ENCODE results near the gene C18orf63.
A peak's percentile ranks its signal among the peaks of the same experiment; 100 is the strongest.

Gene C18orf63

GRCh38 chr18:74299746-74300145 lies 15.9 kb upstream of the C18orf63 start:
- no peak for DNase-seq (ENCODE audit: low read depth)
- H3K4me3 ChIP-seq (ENCODE audit: low read depth, low read length), result no peak overlapping the region

GRCh38 chr18:74303306-74303705 lies 12.3 kb upstream of the C18orf63 start:
- TF ChIP-seq CTCF (IDR thresholded peaks at IDR 0.05; ENCODE audit: control insufficient read depth, extremely low read depth, insufficient read depth), result no peak
- H3K4me3 ChIP-seq (ENCODE audit: low read depth, low read length), result no peak overlapping the region
- DNase-seq (ENCODE audit: low read depth), result no peak

More at GRCh38 chr18:74299746-74300145, 15.9 kb upstream of the C18orf63 start:
- TF ChIP-seq CTCF (IDR thresholded peaks at IDR 0.05; ENCODE audit: control insufficient read depth, extremely low read depth, insufficient read depth), result no peak

GRCh38 chr18:74303936-74304335 lies 11.7 kb upstream of the C18orf63 start:
- no peak for DNase-seq (ENCODE audit: low read depth)
- TF ChIP-seq CTCF (IDR thresholded peaks at IDR 0.05; ENCODE audit: control insufficient read depth, extremely low read depth, insufficient read depth), result no peak

GRCh38 chr18:74310411-74310810 lies 5.2 kb upstream of the C18orf63 start:
- no peak for DNase-seq (ENCODE audit: low read depth)

More at GRCh38 chr18:74303936-74304335, 11.7 kb upstream of the C18orf63 start:
- H3K4me3 ChIP-seq (ENCODE audit: low read depth, low read length), result no peak overlapping the region

GRCh38 chr18:74311000-74311399 lies 4.6 kb upstream of the C18orf63 start:
- no peak for DNase-seq (ENCODE audit: low read depth)
- TF ChIP-seq CTCF (IDR thresholded peaks at IDR 0.05; ENCODE audit: control insufficient read depth, extremely low read depth, insufficient read depth), result no peak
- no peak overlapping the region for H3K4me3 ChIP-seq (ENCODE audit: low read depth, low read length)

More at GRCh38 chr18:74310411-74310810, 5.2 kb upstream of the C18orf63 start:
- TF ChIP-seq CTCF (IDR thresholded peaks at IDR 0.05; ENCODE audit: control insufficient read depth, extremely low read depth, insufficient read depth), result peak; percentile 40
- H3K4me3 ChIP-seq (ENCODE audit: low read depth, low read length), result no peak overlapping the region

- no peak for DNase-seq (ENCODE audit: low read depth)
- TF ChIP-seq CTCF (IDR thresholded peaks at IDR 0.05; ENCODE audit: control insufficient read depth, extremely low read depth, insufficient read depth), result no peak
- no peak overlapping the region for H3K4me3 ChIP-seq (ENCODE audit: low read depth, low read length)
Measured at GRCh38 chr18:74314759-74315463, 728 bp upstream of the C18orf63 start.

All from LNCaP clone FGC (cell line).